ENCODE measurements around the gene ZWILCH. TPM values are rescaled to one million over a fixed set of nuclear protein-coding genes. Genes with fewer than 3 reads are reported as not detected.

ZWILCH gene
- total RNA-seq, 1 donor from 2014 or later = 41.1 TPM

GRCh38 chr15:66476535-66476934, 28.6 kb upstream of the ZWILCH start:
- no peak for DNase-seq
- H3K27me3 Mint-ChIP-seq = no peaks in the 10 kb centered on the region
- H3K4me1 Mint-ChIP-seq = peaks cover 44% of the 10 kb centered on the region
- peaks cover 18% of the 10 kb centered on the region for H3K36me3 Mint-ChIP-seq (ENCODE audit: low read depth)
- H3K9me3 Mint-ChIP-seq = no peaks in the 10 kb centered on the region
- intact Hi-C loops (cut with micrococcal nuclease) = no loop called here
- H3K4me3 Mint-ChIP-seq = no peak overlapping the region
- peak overlapping the region; percentile 70 for H3K27ac Mint-ChIP-seq

GRCh38 chr15:66477011-66477410, 28.1 kb upstream of the ZWILCH start:
- H3K9me3 Mint-ChIP-seq = no peaks in the 10 kb centered on the region
- DNase-seq = no peak
- H3K36me3 Mint-ChIP-seq (ENCODE audit: low read depth) = peaks cover 22% of the 10 kb centered on the region
- H3K4me1 Mint-ChIP-seq = peaks cover 42% of the 10 kb centered on the region
- H3K27me3 Mint-ChIP-seq = no peaks in the 10 kb centered on the region
- peak overlapping the region; percentile 30 for H3K27ac Mint-ChIP-seq
- intact Hi-C loops (cut with micrococcal nuclease) = no loop called here
- no peak overlapping the region for H3K4me3 Mint-ChIP-seq

DNA sequence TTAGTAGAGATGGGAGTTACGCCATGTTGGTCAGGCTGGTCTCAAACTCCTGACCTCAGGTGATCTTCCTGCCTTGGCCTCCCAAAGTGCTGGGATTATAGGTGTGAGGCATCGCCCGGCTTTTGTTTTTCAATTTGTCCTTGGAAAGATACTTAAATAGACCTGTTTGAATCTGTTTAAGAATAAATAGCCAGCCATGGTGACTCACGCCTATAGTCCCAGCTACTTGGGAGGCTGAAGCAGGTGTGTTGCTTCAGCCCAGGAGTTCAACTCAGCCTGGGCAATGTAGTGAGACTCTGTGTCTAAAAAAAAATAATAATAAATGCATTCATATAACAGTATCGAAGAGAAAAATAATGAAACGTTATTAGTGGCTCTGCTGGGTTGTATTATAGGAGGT, 24.9 kb upstream of the ZWILCH start:
- H3K27me3 Mint-ChIP-seq = no peaks in the 10 kb centered on the region
- H3K36me3 Mint-ChIP-seq (ENCODE audit: low read depth) = peaks cover 41% of the 10 kb centered on the region
- H3K4me3 Mint-ChIP-seq = no peak overlapping the region
- H3K4me1 Mint-ChIP-seq = peaks cover 35% of the 10 kb centered on the region
- H3K9me3 Mint-ChIP-seq = no peaks in the 10 kb centered on the region
- no peak for DNase-seq
- intact Hi-C loops (cut with micrococcal nuclease) = no loop called here
- H3K27ac Mint-ChIP-seq = no peak overlapping the region

DNA sequence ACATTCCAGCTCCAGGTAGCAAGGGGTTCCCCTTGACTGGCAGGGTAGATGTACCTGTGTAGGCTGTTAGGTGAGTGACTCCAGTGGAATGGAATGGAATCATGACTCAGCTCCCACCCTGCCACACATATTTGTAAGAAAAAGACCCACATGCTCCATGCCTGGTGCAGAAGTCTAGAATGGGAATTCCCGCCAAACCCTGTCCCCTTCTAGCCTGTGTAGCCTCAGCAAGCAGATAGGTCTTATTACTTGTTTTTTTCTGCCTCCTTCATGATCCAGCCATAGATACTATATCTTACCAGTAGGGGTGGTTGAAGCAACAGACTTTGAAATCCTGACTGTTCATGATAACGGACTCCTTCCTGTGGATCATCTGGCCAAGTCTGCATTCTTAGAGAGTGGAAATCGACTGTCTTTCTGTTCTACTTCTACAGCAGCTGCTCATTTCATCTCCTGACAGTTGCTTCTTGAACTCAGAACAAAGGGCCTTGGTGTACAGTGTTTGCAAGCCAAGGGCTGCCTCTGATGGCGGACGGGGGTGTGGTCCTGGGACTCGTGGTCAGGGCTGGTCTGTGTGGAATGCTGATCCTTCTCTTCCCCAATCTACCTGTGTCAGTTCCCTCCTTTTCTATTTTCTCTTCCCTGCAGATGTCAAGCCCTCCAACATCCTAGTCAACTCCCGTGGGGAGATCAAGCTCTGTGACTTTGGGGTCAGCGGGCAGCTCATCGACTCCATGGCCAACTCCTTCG, 23.8 kb upstream of the ZWILCH start:
- no peak overlapping the region for H3K4me3 Mint-ChIP-seq
- no peak overlapping the region for H3K27ac Mint-ChIP-seq
- H3K36me3 Mint-ChIP-seq (ENCODE audit: low read depth) = peaks cover 44% of the 10 kb centered on the region
- DNase-seq = no peak
- H3K9me3 Mint-ChIP-seq = no peaks in the 10 kb centered on the region
- H3K27me3 Mint-ChIP-seq = no peaks in the 10 kb centered on the region
- intact Hi-C loops (cut with micrococcal nuclease) = no loop called here
- H3K4me1 Mint-ChIP-seq = peaks cover 26% of the 10 kb centered on the region

DNA sequence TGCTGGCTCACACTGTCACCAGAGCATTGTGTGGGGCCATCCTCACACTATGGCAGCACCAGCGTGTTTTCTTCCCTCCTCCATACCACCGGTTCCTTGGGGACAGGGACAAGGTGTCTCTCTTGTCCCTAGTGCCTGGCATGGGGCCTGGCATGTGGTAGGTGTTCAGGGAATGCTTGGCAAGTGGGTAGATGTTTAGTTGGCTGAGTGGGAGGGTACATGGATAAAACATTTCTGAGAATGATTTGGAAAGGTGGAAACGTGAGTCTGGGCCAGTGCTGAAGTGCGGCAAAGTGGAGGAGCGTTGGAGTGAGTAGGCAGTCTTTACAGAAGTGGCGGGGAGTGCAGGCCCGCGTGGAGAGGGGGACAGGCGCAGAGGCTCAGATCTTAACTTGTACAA, 22.6 kb upstream of the ZWILCH start:
- Mint-ChIP-seq H3K36me3 (ENCODE audit: low read depth) (peaks cover 53% of the 10 kb centered on the region), H3K4me1 (peaks cover 18% of the 10 kb centered on the region), H3K9me3 (no peaks in the 10 kb centered on the region)

DNA sequence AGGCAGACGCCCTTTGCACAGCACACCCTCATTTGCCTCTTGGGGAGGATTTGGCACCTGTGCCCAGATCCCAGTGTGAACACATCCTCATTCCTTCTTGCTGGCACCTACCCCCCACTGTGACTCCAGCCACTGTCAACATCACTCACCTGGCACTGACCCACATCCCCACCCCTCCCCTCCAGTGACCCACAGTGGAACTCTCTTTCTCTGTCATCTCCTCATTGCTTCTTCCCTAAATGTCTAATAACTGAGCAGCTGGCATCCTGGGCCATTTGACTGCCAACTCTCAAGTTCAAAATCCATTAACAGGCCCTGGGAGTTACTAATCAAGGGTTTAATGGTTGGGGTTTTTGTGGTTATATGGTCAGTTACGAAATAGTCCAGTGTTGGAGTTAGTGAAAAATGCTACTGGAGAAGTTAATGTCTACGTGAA, 22.0 kb upstream of the ZWILCH start:
- Mint-ChIP-seq H3K4me3 (no peak overlapping the region), H3K27me3 (no peaks in the 10 kb centered on the region), H3K36me3 (ENCODE audit: low read depth) (peaks cover 58% of the 10 kb centered on the region), H3K27ac (peak overlapping the region; percentile 22), H3K9me3 (no peaks in the 10 kb centered on the region), H3K4me1 (peaks cover 18% of the 10 kb centered on the region)
- intact Hi-C loops (cut with micrococcal nuclease) = no loop called here
- DNase-seq = no peak

More for the DNA sequence above, 22.6 kb upstream of the ZWILCH start:
- intact Hi-C loops (cut with micrococcal nuclease) = no loop called here
- H3K4me3 Mint-ChIP-seq = no peak overlapping the region
- DNase-seq = no peak
- H3K27me3 Mint-ChIP-seq = no peaks in the 10 kb centered on the region
- peak overlapping the region; percentile 49 for H3K27ac Mint-ChIP-seq

DNA sequence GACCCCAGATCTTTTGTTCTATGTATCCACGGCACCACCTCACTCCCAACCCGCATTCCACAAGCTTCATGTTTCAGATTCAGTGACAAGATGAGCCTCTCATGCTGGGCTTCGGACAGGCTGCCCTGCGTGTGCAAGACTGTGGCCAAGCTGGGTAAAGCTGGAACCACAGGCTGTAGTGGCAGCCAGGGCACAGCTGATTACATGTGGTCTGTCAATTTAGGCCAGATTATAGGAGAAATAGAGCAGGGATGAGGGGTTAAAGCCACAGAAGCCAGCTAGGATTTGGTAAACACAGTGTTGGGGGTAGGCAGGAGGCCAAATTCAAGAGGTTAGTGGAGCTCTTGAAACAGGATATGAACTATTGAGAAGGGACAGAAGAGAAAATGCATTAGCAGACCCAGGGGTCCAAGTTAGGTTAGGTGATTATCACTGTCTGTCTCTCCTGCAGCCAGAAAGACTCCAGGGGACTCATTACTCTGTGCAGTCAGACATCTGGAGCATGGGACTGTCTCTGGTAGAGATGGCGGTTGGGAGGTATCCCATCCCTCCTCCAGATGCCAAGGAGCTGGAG, 20.5 kb upstream of the ZWILCH start:
- Mint-ChIP-seq H3K36me3 (ENCODE audit: low read depth) (peaks cover 59% of the 10 kb centered on the region), H3K27ac (no peak overlapping the region), H3K9me3 (no peaks in the 10 kb centered on the region), H3K27me3 (no peaks in the 10 kb centered on the region), H3K4me3 (no peak overlapping the region), H3K4me1 (peaks cover 11% of the 10 kb centered on the region)
- intact Hi-C loops (cut with micrococcal nuclease) = no loop called here
- DNase-seq = no peak

DNA sequence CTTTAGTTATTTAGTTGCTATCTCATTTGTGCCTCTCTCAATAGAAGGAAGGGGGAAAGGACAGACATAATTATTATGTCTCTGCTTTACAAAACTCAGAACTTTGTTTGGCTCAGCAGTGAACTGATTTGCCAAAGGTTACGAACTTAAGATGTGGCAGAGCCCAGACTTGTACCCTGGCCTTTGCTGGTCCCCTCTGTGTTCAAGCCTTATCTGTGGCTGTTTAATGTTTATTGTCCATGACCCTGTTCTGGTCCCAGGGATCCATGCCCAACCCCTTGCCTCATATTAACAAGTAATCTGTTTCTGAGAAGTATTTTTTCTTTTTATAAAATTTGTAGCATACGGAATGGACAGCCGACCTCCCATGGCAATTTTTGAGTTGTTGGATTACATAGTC, 18.2 kb upstream of the ZWILCH start:
- no peak overlapping the region for H3K4me3 Mint-ChIP-seq
- H3K9me3 Mint-ChIP-seq = no peaks in the 10 kb centered on the region
- H3K27ac Mint-ChIP-seq = no peak overlapping the region
- H3K4me1 Mint-ChIP-seq = peaks cover 14% of the 10 kb centered on the region
- H3K36me3 Mint-ChIP-seq (ENCODE audit: low read depth) = peaks cover 60% of the 10 kb centered on the region
- H3K27me3 Mint-ChIP-seq = no peaks in the 10 kb centered on the region
- intact Hi-C loops (cut with micrococcal nuclease) = no loop called here
- DNase-seq = no peak

DNA sequence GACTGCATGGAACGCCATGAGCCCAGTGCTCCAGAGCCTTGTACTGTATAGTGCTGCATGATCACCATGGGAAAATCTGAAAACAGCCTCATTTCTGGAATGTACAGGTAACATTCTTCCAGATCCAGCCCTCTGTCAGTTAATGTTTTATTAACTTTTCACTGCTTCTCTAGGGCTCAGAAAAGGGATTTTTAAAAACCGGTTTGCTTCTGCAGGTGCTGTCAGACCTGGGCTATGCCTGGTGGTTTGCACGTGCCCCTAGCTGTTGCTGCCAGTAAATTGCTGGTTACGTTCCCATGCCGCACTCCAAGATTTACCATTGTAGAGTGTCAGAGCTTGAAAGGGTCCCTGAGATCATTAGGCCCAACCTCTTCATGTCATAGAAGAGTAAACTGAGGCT, 16.6 kb upstream of the ZWILCH start:
- DNase-seq = no peak
- H3K27me3 Mint-ChIP-seq = no peaks in the 10 kb centered on the region
- H3K4me3 Mint-ChIP-seq = no peak overlapping the region
- intact Hi-C loops (cut with micrococcal nuclease) = no loop called here
- H3K4me1 Mint-ChIP-seq = peaks cover 8% of the 10 kb centered on the region
- no peak overlapping the region for H3K27ac Mint-ChIP-seq
- peaks cover 59% of the 10 kb centered on the region for H3K36me3 Mint-ChIP-seq (ENCODE audit: low read depth)
- H3K9me3 Mint-ChIP-seq = no peaks in the 10 kb centered on the region

DNA sequence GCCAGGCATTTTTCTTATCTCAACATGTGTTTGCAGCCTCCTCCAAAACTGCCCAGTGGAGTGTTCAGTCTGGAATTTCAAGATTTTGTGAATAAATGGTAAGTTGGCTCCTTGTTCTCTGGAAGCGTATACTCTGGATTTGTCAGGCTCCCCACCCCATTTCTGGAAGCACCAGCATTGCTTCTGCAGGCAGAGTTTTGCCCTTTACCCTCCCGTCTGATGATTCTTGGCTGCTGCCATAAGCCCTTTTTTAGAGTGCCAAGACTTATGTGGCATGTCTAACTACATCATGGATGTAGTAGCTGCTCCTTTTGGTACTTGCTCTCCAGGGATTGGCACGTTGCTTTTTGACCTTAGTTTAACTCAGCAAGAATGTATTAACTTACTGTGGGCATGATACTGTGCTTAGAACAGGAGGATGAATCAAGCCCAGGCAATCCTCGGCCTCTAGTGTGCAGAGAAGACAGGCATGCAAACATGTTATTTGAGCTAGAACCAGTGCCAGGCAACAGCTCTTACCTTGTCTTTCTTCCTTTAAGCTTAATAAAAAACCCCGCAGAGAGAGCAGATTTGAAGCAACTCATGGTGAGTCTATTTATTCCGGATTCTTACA, 15.8 kb upstream of the ZWILCH start:
- H3K4me1 Mint-ChIP-seq = peaks cover 11% of the 10 kb centered on the region
- H3K9me3 Mint-ChIP-seq = no peaks in the 10 kb centered on the region
- H3K36me3 Mint-ChIP-seq (ENCODE audit: low read depth) = peaks cover 64% of the 10 kb centered on the region
- no peak for DNase-seq
- no peaks in the 10 kb centered on the region for H3K27me3 Mint-ChIP-seq
- H3K27ac Mint-ChIP-seq = no peak overlapping the region
- H3K4me3 Mint-ChIP-seq = no peak overlapping the region
- intact Hi-C loops (cut with micrococcal nuclease) = no loop called here

- intact Hi-C loops (cut with micrococcal nuclease) = no loop called here
- no peaks in the 10 kb centered on the region for H3K27me3 Mint-ChIP-seq
Observed at GRCh38 chr15:66491846-66492245, 13.3 kb upstream of the ZWILCH start.

DNA sequence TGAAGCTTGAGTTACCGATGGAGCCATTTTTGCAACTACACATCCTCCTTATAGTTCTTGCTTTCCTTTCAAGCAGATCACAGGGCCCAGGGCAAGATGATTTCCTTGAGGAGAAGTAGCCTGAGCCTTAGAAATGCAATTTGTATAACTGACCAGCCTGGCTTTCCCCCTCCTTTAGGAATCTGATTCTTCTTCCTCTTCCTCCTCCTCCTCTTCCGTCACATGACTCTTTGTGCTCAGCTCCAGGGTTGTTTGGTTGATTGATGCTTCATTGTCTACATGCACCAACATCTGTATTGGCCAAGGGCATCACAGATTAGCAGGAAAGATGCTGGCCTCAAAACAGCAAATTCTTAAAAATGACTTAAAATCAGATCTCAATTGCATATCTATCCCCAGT, 10.9 kb upstream of the ZWILCH start:
- intact Hi-C loops (cut with micrococcal nuclease) = no loop called here
- no peak for DNase-seq
- peaks cover 27% of the 10 kb centered on the region for H3K4me1 Mint-ChIP-seq
- H3K36me3 Mint-ChIP-seq (ENCODE audit: low read depth) = peaks cover 73% of the 10 kb centered on the region
- no peak overlapping the region for H3K4me3 Mint-ChIP-seq
- H3K27ac Mint-ChIP-seq = peak overlapping the region; percentile 27
- no peaks in the 10 kb centered on the region for H3K9me3 Mint-ChIP-seq
- H3K27me3 Mint-ChIP-seq = no peaks in the 10 kb centered on the region

More at GRCh38 chr15:66491846-66492245, 13.3 kb upstream of the ZWILCH start:
- Mint-ChIP-seq H3K27ac (no peak overlapping the region), H3K36me3 (ENCODE audit: low read depth) (peaks cover 64% of the 10 kb centered on the region), H3K4me3 (no peak overlapping the region), H3K4me1 (peaks cover 19% of the 10 kb centered on the region), H3K9me3 (no peaks in the 10 kb centered on the region)
- no peak for DNase-seq

- H3K27ac Mint-ChIP-seq = peak overlapping the region; percentile 97
- intact Hi-C loops (cut with micrococcal nuclease) = loop anchor here (1.0 to 2.0 kb wide), 4 partner anchors 24 to 203 kb away; partner anchors contain the start of genes MAP2K1 and TIPIN
- no peaks in the 10 kb centered on the region for H3K9me3 Mint-ChIP-seq
- DNase-seq = no peak
- peaks cover 42% of the 10 kb centered on the region for H3K4me1 Mint-ChIP-seq
- H3K36me3 Mint-ChIP-seq (ENCODE audit: low read depth) = peaks cover 84% of the 10 kb centered on the region
- no peaks in the 10 kb centered on the region for H3K27me3 Mint-ChIP-seq
- H3K4me3 Mint-ChIP-seq = peak overlapping the region; percentile 95
Observed at GRCh38 chr15:66496951-66497501, 8.1 kb upstream of the ZWILCH start.
